Activated naive CD4-positive, alpha-beta T cell treated with anti-CD3 and anti-CD28 coated beads, Interleukin-2, amount 10 ng/mL, durations not matched to agents 7 days and 5 days (primary cell): ENCODE data around the gene RYR2.
"Not testable (repeated sequence)": the region's sequence is repeated elsewhere in the genome, so short reads cannot be mapped to it uniquely, and the experiment has no call there.

Source experiments
- CTCF ChIA-PET: fragments of 350-600 bp; sonication (Branson Sonifier 250); formaldehyde crosslinking; loops from one replicate; lab custom pipeline; 2021; ENCODE audit warnings: antibody characterized with exemption; lab: Charles Lee
- DNase-seq: peaks from one replicate; pipeline ENCODE4 v3.0.0-alpha.2; 2020
- H3K27ac Mint-ChIP-seq: one replicate; pipeline ENCODE4 v1.8.0; 2021; ENCODE audit warnings: mild to moderate bottlenecking, moderate library complexity, mixed read lengths
- H3K27me3 Mint-ChIP-seq: one replicate; pipeline ENCODE4 v1.8.0; 2021; ENCODE audit warnings: mild to moderate bottlenecking, mixed read lengths
- H3K36me3 Mint-ChIP-seq: one replicate; pipeline ENCODE4 v1.8.0; 2021; ENCODE audit warnings: mixed read lengths
- H3K4me1 Mint-ChIP-seq: one replicate; pipeline ENCODE4 v1.8.0; 2021; ENCODE audit warnings: mixed read lengths
- H3K4me3 Mint-ChIP-seq: one replicate; pipeline ENCODE4 v1.8.0; 2021; ENCODE audit warnings: mild to moderate bottlenecking, moderate library complexity, mixed read lengths
- H3K9me3 Mint-ChIP-seq: one replicate; pipeline ENCODE4 v1.8.0; 2021; ENCODE audit warnings: mixed read lengths

Gene RYR2

GRCh38 chr1:237124856-237125462, 83.0 kb downstream of the RYR2 start:
- no peak overlapping the region for H3K27ac Mint-ChIP-seq
- DNase-seq: no peak
- H3K27me3 Mint-ChIP-seq: no peaks in the 10 kb centered on the region
- CTCF ChIA-PET: no interaction called here
- no peak overlapping the region for H3K4me3 Mint-ChIP-seq
- no peaks in the 10 kb centered on the region for H3K4me1 Mint-ChIP-seq
- peaks cover 7% of the 10 kb centered on the region for H3K9me3 Mint-ChIP-seq
- no peaks in the 10 kb centered on the region for H3K36me3 Mint-ChIP-seq

- Mint-ChIP-seq H3K4me3 (no peak overlapping the region), H3K27ac (no peak overlapping the region), H3K9me3 (peaks cover 8% of the 10 kb centered on the region), H3K4me1 (no peaks in the 10 kb centered on the region), H3K27me3 (no peaks in the 10 kb centered on the region), H3K36me3 (no peaks in the 10 kb centered on the region)
- no peak for DNase-seq
- CTCF ChIA-PET: no interaction called here
These were observed 84.2 kb downstream of the RYR2 start for GRCh38 chr1:237126180-237126579.

- H3K4me1 Mint-ChIP-seq, H3K36me3 Mint-ChIP-seq, CTCF ChIA-PET, DNase-seq, H3K27me3 Mint-ChIP-seq, H3K4me3 Mint-ChIP-seq, H3K27ac Mint-ChIP-seq: not testable (repeated sequence)
- H3K9me3 Mint-ChIP-seq: peaks cover 11% of the 10 kb centered on the region
These were observed 85.3 kb downstream of the RYR2 start for GRCh38 chr1:237127301-237127700.

GRCh38 chr1:237133921-237134320, 91.9 kb downstream of the RYR2 start:
- Mint-ChIP-seq H3K27me3 (no peaks in the 10 kb centered on the region), H3K9me3 (peaks cover 22% of the 10 kb centered on the region), H3K4me3 (no peak overlapping the region), H3K27ac (no peak overlapping the region), H3K4me1 (no peaks in the 10 kb centered on the region), H3K36me3 (no peaks in the 10 kb centered on the region)
- no peak for DNase-seq
- CTCF ChIA-PET: no interaction called here

- no peak overlapping the region for H3K27ac Mint-ChIP-seq
- H3K9me3 Mint-ChIP-seq: peaks cover 22% of the 10 kb centered on the region
- no peaks in the 10 kb centered on the region for H3K36me3 Mint-ChIP-seq
- no peak overlapping the region for H3K4me3 Mint-ChIP-seq
- no peaks in the 10 kb centered on the region for H3K27me3 Mint-ChIP-seq
- no peaks in the 10 kb centered on the region for H3K4me1 Mint-ChIP-seq
- DNase-seq: no peak
- CTCF ChIA-PET: no interaction called here
These were observed 92.9 kb downstream of the RYR2 start for GRCh38 chr1:237134929-237135328.

GRCh38 chr1:237138551-237138950, 96.6 kb downstream of the RYR2 start:
- H3K9me3 Mint-ChIP-seq: peaks cover 8% of the 10 kb centered on the region
- H3K36me3 Mint-ChIP-seq: no peaks in the 10 kb centered on the region
- H3K27me3 Mint-ChIP-seq: no peaks in the 10 kb centered on the region
- no peak for DNase-seq
- H3K27ac Mint-ChIP-seq: no peak overlapping the region
- no peaks in the 10 kb centered on the region for H3K4me1 Mint-ChIP-seq
- CTCF ChIA-PET: no interaction called here
- H3K4me3 Mint-ChIP-seq: no peak overlapping the region

GRCh38 chr1:237139732-237140131, 97.7 kb downstream of the RYR2 start:
- Mint-ChIP-seq H3K4me1 (no peaks in the 10 kb centered on the region), H3K4me3 (no peak overlapping the region), H3K36me3 (no peaks in the 10 kb centered on the region), H3K27ac (no peak overlapping the region), H3K9me3 (peaks cover 5% of the 10 kb centered on the region), H3K27me3 (no peaks in the 10 kb centered on the region)
- DNase-seq: no peak
- CTCF ChIA-PET: no interaction called here

DNA sequence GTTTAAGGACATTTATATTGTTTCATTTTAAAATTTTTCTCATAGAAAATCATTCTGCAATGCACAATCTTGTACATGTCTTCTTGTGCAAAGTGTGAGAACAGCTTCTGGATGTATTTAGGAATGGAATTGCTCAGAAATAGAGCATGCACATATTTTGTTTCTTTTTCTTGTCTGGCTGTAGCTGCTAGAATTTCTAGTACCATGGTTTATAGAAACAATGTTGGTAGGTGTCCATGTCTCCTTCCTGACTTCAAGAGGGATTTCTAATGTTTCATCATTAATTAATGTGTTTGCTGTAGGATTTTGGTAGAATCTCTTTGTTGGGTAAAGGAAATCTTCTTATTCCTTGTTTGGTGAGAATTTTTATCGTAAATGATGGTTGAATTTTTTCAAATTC, 99.0 kb downstream of the RYR2 start:
- Mint-ChIP-seq H3K4me1 (no peaks in the 10 kb centered on the region), H3K36me3 (no peaks in the 10 kb centered on the region), H3K27me3 (no peaks in the 10 kb centered on the region), H3K4me3 (no peak overlapping the region), H3K27ac (no peak overlapping the region), H3K9me3 (peaks cover 2% of the 10 kb centered on the region)
- DNase-seq: no peak
- CTCF ChIA-PET: no interaction called here

GRCh38 chr1:237141502-237141901, 99.5 kb downstream of the RYR2 start:
- Mint-ChIP-seq H3K4me3 (no peak overlapping the region), H3K9me3 (no peaks in the 10 kb centered on the region), H3K27me3 (no peaks in the 10 kb centered on the region), H3K4me1 (no peaks in the 10 kb centered on the region), H3K27ac (no peak overlapping the region), H3K36me3 (no peaks in the 10 kb centered on the region)
- DNase-seq: no peak
- CTCF ChIA-PET: no interaction called here

- CTCF ChIA-PET: no interaction called here
- no peaks in the 10 kb centered on the region for H3K4me1 Mint-ChIP-seq
- H3K9me3 Mint-ChIP-seq: no peaks in the 10 kb centered on the region
- H3K27ac Mint-ChIP-seq: no peak overlapping the region
- no peaks in the 10 kb centered on the region for H3K27me3 Mint-ChIP-seq
- no peaks in the 10 kb centered on the region for H3K36me3 Mint-ChIP-seq
- no peak overlapping the region for H3K4me3 Mint-ChIP-seq
- no peak for DNase-seq
These were observed 103.6 kb downstream of the RYR2 start for GRCh38 chr1:237145379-237146135.

GRCh38 chr1:237146241-237146640, 104.3 kb downstream of the RYR2 start:
- H3K36me3 Mint-ChIP-seq: no peaks in the 10 kb centered on the region
- DNase-seq: no peak
- CTCF ChIA-PET: no interaction called here
- H3K4me3 Mint-ChIP-seq: no peak overlapping the region
- H3K9me3 Mint-ChIP-seq: no peaks in the 10 kb centered on the region
- H3K27ac Mint-ChIP-seq: no peak overlapping the region
- H3K4me1 Mint-ChIP-seq: no peaks in the 10 kb centered on the region
- H3K27me3 Mint-ChIP-seq: no peaks in the 10 kb centered on the region

GRCh38 chr1:237149857-237150256, 107.9 kb downstream of the RYR2 start:
- Mint-ChIP-seq H3K36me3 (no peaks in the 10 kb centered on the region), H3K27me3 (no peaks in the 10 kb centered on the region), H3K4me1 (no peaks in the 10 kb centered on the region), H3K27ac (no peak overlapping the region), H3K4me3 (no peak overlapping the region), H3K9me3 (no peaks in the 10 kb centered on the region)
- DNase-seq: no peak
- CTCF ChIA-PET: no interaction called here

DNA sequence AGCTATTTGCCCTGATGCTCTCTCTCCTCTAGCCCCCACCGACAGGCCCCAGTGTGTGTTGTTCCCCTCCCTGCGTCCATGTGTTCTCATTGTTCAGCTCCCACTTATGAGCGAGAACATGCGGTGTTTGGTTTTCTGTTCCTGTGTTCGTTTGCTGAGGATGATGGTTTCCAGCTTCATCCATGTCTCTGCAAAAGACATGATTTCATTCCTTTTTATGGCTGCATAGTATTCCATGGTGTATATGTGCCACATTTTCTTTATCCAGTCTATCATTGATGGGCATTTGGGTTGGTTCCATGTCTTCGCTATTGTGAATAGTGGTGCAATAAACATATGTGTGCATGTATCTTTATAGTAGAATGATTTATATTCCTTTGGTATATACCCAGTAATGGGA, 110.0 kb downstream of the RYR2 start:
- DNase-seq, H3K4me3 Mint-ChIP-seq, H3K36me3 Mint-ChIP-seq, H3K9me3 Mint-ChIP-seq, H3K27ac Mint-ChIP-seq, H3K4me1 Mint-ChIP-seq, CTCF ChIA-PET, H3K27me3 Mint-ChIP-seq: not testable (repeated sequence)

GRCh38 chr1:237152506-237153335, 110.7 kb downstream of the RYR2 start:
- no peak for DNase-seq
- H3K9me3 Mint-ChIP-seq: no peaks in the 10 kb centered on the region
- no peak overlapping the region for H3K27ac Mint-ChIP-seq
- H3K36me3 Mint-ChIP-seq: no peaks in the 10 kb centered on the region
- no peaks in the 10 kb centered on the region for H3K27me3 Mint-ChIP-seq
- H3K4me1 Mint-ChIP-seq: no peaks in the 10 kb centered on the region
- CTCF ChIA-PET: no interaction called here
- no peak overlapping the region for H3K4me3 Mint-ChIP-seq

DNA sequence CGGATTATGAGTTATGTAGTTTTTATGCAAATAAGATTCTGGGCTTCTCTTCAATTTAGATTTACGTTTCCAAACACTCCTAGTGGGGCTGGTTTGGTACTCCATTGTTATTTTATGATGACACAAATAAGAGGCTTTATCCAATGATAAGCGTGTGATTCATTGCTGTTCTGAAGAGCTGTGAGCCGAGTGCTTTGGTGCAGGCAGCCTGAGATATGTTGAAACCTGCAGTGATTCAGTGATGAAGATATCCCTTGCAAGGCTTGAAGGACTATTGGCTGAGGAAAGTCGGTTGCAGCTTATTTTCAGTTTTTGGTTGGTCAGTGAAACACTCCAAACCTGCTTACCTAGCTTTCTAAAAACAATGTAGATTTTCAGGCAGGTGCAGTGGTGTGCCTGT, 112.2 kb downstream of the RYR2 start:
- Mint-ChIP-seq H3K27me3 (no peaks in the 10 kb centered on the region), H3K27ac (no peak overlapping the region), H3K4me3 (no peak overlapping the region), H3K36me3 (no peaks in the 10 kb centered on the region), H3K9me3 (no peaks in the 10 kb centered on the region), H3K4me1 (no peaks in the 10 kb centered on the region)
- DNase-seq: no peak
- CTCF ChIA-PET: no interaction called here
